Activated CD8-positive, alpha-beta T cell treated with anti-CD3 and anti-CD28 coated beads, Interleukin-2, amount 10 ng/mL, durations not matched to agents 7 days and 5 days (primary cell): ENCODE measurements around the gene NOL3. TPM values are rescaled to one million over a fixed set of nuclear protein-coding genes. Genes with fewer than 3 reads are reported as not detected.

ENCODE experiments used
- ATAC-seq: fragments of 150-1000 bp; cut with Tn5 transposase; one replicate; pipeline ENCODE4 v1.10.0; 2021; ENCODE audit warnings: moderate library complexity
- CTCF ChIA-PET: fragments of 350-600 bp; sonication (Branson Sonifier 250); formaldehyde crosslinking; loops from one replicate; lab custom pipeline; 2021; ENCODE audit warnings: antibody characterized with exemption; lab: Charles Lee
- POLR2A ChIA-PET: fragments of 350-600 bp; sonication (Branson Sonifier 250); formaldehyde crosslinking; loops from one replicate; lab custom pipeline; 2021; ENCODE audit warnings: antibody characterized with exemption; lab: Charles Lee
- DNase-seq: peaks from one replicate; pipeline ENCODE4 v3.0.0-alpha.2; 2020
- H3K27ac Mint-ChIP-seq: one replicate; pipeline ENCODE4 v1.8.0; 2021; ENCODE audit warnings: mild to moderate bottlenecking, mixed read lengths
- H3K27me3 Mint-ChIP-seq: one replicate; pipeline ENCODE4 v1.8.0; 2021; ENCODE audit warnings: low read depth, mixed read lengths
- H3K36me3 Mint-ChIP-seq: one replicate; pipeline ENCODE4 v1.8.0; 2021; ENCODE audit warnings: low read depth, mixed read lengths
- H3K4me1 Mint-ChIP-seq: one replicate; pipeline ENCODE4 v1.8.0; 2021; ENCODE audit warnings: low read depth, mixed read lengths
- H3K4me3 Mint-ChIP-seq: one replicate; pipeline ENCODE4 v1.8.0; 2021; ENCODE audit warnings: mild to moderate bottlenecking, mixed read lengths
- H3K9me3 Mint-ChIP-seq: one replicate; pipeline ENCODE4 v1.8.0; 2022; ENCODE audit warnings: mixed read lengths; ENCODE audit not compliant: insufficient read depth
- total RNA-seq, 2 experiments: library from RNA; stranded (reverse); gene quantifications; one replicate each; pipeline ENCODE4 v1.2.3, GENCODE V29; 2021

NOL3 gene
- total RNA-seq, 2 experiments from 2014 or later, result 7.4 to 8.2 TPM

DNA sequence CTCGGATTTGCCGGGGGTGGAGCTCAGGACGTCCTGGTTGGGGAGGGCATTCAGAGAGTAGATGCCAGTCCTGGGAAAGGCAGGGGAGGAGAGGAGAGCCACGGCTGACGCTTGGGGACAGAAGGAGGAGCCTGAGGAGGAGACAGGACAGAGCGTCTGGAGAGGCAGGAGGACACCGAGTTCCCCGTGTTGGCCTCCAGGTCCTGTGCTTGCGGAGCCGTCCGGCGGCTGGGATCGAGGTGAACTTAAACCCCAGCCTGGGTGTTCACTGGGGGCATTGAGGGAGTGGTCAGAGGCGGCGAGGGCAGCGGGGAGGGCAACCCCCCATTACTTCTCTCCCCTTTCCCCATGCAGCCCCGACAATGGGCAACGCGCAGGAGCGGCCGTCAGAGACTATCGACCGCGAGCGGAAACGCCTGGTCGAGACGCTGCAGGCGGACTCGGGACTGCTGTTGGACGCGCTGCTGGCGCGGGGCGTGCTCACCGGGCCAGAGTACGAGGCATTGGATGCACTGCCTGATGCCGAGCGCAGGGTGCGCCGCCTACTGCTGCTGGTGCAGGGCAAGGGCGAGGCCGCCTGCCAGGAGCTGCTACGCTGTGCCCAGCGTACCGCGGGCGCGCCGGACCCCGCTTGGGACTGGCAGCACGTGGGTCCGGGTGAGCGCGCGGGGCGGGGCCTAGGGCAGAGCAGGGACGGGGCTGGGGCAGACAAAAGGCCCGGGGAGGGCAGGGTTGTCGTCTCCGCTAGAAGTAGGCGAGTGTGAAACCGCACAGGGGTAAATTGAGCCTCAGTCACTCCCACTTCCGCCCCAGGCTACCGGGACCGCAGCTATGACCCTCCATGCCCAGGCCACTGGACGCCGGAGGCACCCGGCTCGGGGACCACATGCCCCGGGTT, 3.7 kb downstream of the NOL3 start:
- CTCF ChIA-PET, result interaction anchor here (0.6 to 6.6 kb wide), 7 partner anchors 11 to 466 kb away, joined by 3 to 47 read pairs (median 6); partner anchors contain the start of genes FBXL8, MATCAP1 and TRADD
- H3K4me1 Mint-ChIP-seq, result peaks cover 67% of the 10 kb centered on the region
- ATAC-seq, result peak; percentile 77
- H3K27ac Mint-ChIP-seq, result peak overlapping the region; percentile 47
- H3K9me3 Mint-ChIP-seq, result no peaks in the 10 kb centered on the region
- DNase-seq, result peak; percentile 76
- POLR2A ChIA-PET, result interaction anchor here (0.6 to 3.2 kb wide), 6 partner anchors 10 to 162 kb away, joined by 3 to 13 read pairs (median 4); partner anchors contain the start of genes FBXL8, HSF4 and TRADD
- H3K27me3 Mint-ChIP-seq, result peaks cover 42% of the 10 kb centered on the region
- peak overlapping the region; percentile 74 for H3K4me3 Mint-ChIP-seq
- H3K36me3 Mint-ChIP-seq, result peaks cover 20% of the 10 kb centered on the region

- Mint-ChIP-seq H3K27me3 (peaks cover 41% of the 10 kb centered on the region), H3K36me3 (peaks cover 22% of the 10 kb centered on the region), H3K4me3 (no peak overlapping the region), H3K27ac (no peak overlapping the region), H3K9me3 (no peaks in the 10 kb centered on the region), H3K4me1 (peaks cover 62% of the 10 kb centered on the region)
- no peak for DNase-seq
- no peak for ATAC-seq
- POLR2A ChIA-PET, result interaction anchor here (2.2 to 3.2 kb wide), 2 partner anchors 11 to 15 kb away, joined by 11 to 13 read pairs; partner anchors contain the start of genes FBXL8 and TRADD
- CTCF ChIA-PET, result interaction anchor here (1.3 to 6.6 kb wide), 6 partner anchors 8 to 197 kb away, joined by 3 to 47 read pairs (median 18); partner anchors contain the start of genes FBXL8, MATCAP1 and TRADD
These were observed 4.4 kb downstream of the NOL3 start for GRCh38 chr16:67174706-67175231.

DNA sequence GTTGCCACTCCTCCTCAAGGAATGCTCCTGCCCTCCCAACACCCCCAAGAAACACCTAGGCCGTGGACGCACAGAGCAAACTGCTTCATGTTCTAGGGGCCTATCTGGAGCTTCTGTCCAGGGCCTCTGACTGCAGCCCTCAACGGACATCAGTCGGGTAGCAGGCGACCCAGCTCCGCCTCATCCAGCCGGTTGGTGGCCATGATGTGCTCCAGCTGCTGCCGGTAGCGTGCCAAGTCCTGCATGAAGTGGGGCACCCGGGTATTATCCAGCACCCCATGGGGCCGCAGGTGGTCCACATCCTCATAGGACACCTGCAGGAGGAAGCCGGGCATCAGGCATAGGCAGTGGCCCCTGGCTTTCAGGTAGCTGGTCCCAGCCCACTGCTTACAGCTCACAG, 6.3 kb downstream of the NOL3 start:
- Mint-ChIP-seq H3K4me1 (peaks cover 50% of the 10 kb centered on the region), H3K4me3 (no peak overlapping the region), H3K27ac (no peak overlapping the region), H3K9me3 (no peaks in the 10 kb centered on the region), H3K36me3 (peaks cover 22% of the 10 kb centered on the region), H3K27me3 (peaks cover 29% of the 10 kb centered on the region)
- ATAC-seq (no peak), DNase-seq (no peak)
- CTCF ChIA-PET, result interaction anchor here (0.8 to 6.6 kb wide), 9 partner anchors 8 to 296 kb away, joined by 3 to 47 read pairs (median 6); partner anchors contain the start of genes FBXL8, MATCAP1, PDP2 and TRADD
- POLR2A ChIA-PET, result interaction anchor here (1.0 to 2.2 kb wide), 4 partner anchors 12 to 69 kb away, joined by 3 to 11 read pairs (median 4); partner anchors contain the start of genes FBXL8 and TRADD

GRCh38 chr16:67177743-67178699, 7.7 kb downstream of the NOL3 start:
- DNase-seq, result peak; percentile 69
- Mint-ChIP-seq H3K4me3 (peak overlapping the region; percentile 61), H3K4me1 (peaks cover 45% of the 10 kb centered on the region), H3K9me3 (no peaks in the 10 kb centered on the region), H3K27me3 (peaks cover 21% of the 10 kb centered on the region), H3K36me3 (peaks cover 22% of the 10 kb centered on the region), H3K27ac (no peak overlapping the region)
- ChIA-PET CTCF (interaction anchor here (0.8 to 6.6 kb wide), 6 partner anchors 9 to 297 kb away, joined by 3 to 47 read pairs (median 5); partner anchors contain the start of genes FBXL8, PDP2 and TRADD), POLR2A (interaction anchor here (0.6 kb wide), 1 partner anchor 70 kb away, joined by 3 read pairs; no protein-coding TSS in a partner anchor)
- ATAC-seq, result peak; percentile 55

- Mint-ChIP-seq H3K36me3 (peaks cover 20% of the 10 kb centered on the region), H3K27me3 (peaks cover 11% of the 10 kb centered on the region), H3K4me3 (no peak overlapping the region), H3K27ac (no peak overlapping the region), H3K4me1 (peaks cover 31% of the 10 kb centered on the region), H3K9me3 (no peaks in the 10 kb centered on the region)
- ATAC-seq, result no peak
- ChIA-PET CTCF (interaction anchor here (0.7 to 1.5 kb wide), 5 partner anchors 10 to 162 kb away, joined by 3 to 11 read pairs (median 5); partner anchors contain the start of genes FBXL8 and TRADD), POLR2A (no interaction called here)
- peak; percentile 48 for DNase-seq
These were observed 9.2 kb downstream of the NOL3 start for GRCh38 chr16:67179421-67180080.

GRCh38 chr16:67180166-67180565, 9.8 kb downstream of the NOL3 start:
- Mint-ChIP-seq H3K27ac (no peak overlapping the region), H3K4me3 (no peak overlapping the region), H3K36me3 (peaks cover 20% of the 10 kb centered on the region), H3K9me3 (no peaks in the 10 kb centered on the region), H3K4me1 (peaks cover 34% of the 10 kb centered on the region), H3K27me3 (peaks cover 14% of the 10 kb centered on the region)
- POLR2A ChIA-PET, result no interaction called here
- no peak for ATAC-seq
- DNase-seq, result no peak
- CTCF ChIA-PET, result interaction anchor here (1.0 to 1.5 kb wide), 4 partner anchors 11 to 162 kb away, joined by 5 to 11 read pairs (median 6); partner anchors contain the start of genes FBXL8 and TRADD

DNA sequence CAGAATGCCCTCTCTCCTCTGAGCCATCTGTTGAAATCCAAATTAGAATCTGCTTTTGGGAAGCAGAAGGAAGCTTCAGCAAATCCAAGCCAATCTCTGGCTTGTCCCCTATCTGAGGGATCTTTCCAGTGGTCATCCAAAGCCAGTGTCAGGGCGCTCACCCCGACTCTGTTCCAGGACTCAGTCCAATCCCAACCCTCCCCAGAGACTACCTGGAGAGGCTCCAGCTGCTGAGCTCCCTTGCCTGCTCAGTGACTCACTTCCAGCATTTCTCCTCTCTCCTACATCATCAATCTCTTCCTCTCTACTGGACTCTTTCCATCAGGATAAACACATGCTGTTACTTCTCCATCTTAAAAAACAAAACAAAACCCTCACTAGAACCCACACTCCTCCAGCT, 11.0 kb downstream of the NOL3 start:
- DNase-seq (no peak), ATAC-seq (no peak)
- Mint-ChIP-seq H3K4me1 (peaks cover 37% of the 10 kb centered on the region), H3K36me3 (peaks cover 15% of the 10 kb centered on the region), H3K27ac (no peak overlapping the region), H3K4me3 (no peak overlapping the region), H3K27me3 (peaks cover 21% of the 10 kb centered on the region), H3K9me3 (no peaks in the 10 kb centered on the region)
- POLR2A ChIA-PET, result no interaction called here
- CTCF ChIA-PET, result interaction anchor here (0.9 kb wide), 2 partner anchors 12 to 164 kb away, joined by 3 read pairs; no protein-coding TSS in a partner anchor

- DNase-seq (no peak), ATAC-seq (no peak)
- Mint-ChIP-seq H3K4me1 (peaks cover 33% of the 10 kb centered on the region), H3K27ac (no peak overlapping the region), H3K4me3 (no peak overlapping the region), H3K27me3 (peaks cover 18% of the 10 kb centered on the region), H3K36me3 (peaks cover 10% of the 10 kb centered on the region), H3K9me3 (no peaks in the 10 kb centered on the region)
- ChIA-PET CTCF (interaction anchor here (0.8 to 5.8 kb wide), 12 partner anchors 7 to 431 kb away, joined by 3 to 42 read pairs (median 4); partner anchors contain the start of genes DYNC1LI2 and NOL3), POLR2A (no interaction called here)
These were observed 11.9 kb downstream of the NOL3 start for GRCh38 chr16:67182288-67182687.

DNA sequence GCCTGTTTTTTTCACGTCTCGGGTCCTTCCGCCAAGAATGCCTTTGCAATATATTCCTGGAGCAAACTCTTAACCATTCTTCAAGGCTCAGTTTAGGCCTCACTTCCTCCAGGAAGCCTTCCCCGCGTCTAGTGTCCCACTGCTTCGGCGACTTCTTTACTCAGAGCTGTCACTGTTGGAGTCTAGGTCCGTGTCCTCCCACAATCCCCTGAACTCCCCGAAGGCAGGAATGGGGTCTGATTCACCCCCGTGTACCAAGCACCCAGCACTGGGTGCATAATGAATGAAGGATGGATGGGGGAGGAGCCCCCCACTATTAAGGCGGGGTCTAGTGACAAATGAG, 12.9 kb downstream of the NOL3 start:
- POLR2A ChIA-PET, result interaction anchor here (1.0 kb wide), 1 partner anchor 64 kb away, joined by 3 read pairs; the partner anchor contains the start of gene FHOD1
- CTCF ChIA-PET, result interaction anchor here (0.8 to 5.8 kb wide), 11 partner anchors 8 to 432 kb away, joined by 3 to 42 read pairs (median 4); partner anchors contain the start of genes DYNC1LI2 and NOL3
- no peak for DNase-seq
- no peaks in the 10 kb centered on the region for H3K9me3 Mint-ChIP-seq
- H3K27ac Mint-ChIP-seq, result no peak overlapping the region
- H3K27me3 Mint-ChIP-seq, result peaks cover 13% of the 10 kb centered on the region
- peaks cover 23% of the 10 kb centered on the region for H3K4me1 Mint-ChIP-seq
- H3K4me3 Mint-ChIP-seq, result no peak overlapping the region
- peaks cover 5% of the 10 kb centered on the region for H3K36me3 Mint-ChIP-seq
- no peak for ATAC-seq
